HepG2 (cell line): ENCODE data around the gene ZNF22. TPM values are rescaled to one million over a fixed set of nuclear protein-coding genes. Genes with fewer than 3 reads are reported as not detected.
A peak's percentile ranks its signal among the peaks of the same experiment; 100 is the strongest.

Source experiments
- ATAC-seq: fragments of 200-7000 bp; cut with Tn5 transposase; 3 replicates; pipeline ENCODE4 v1.9.1; 2020; ENCODE audit warnings: mild to moderate bottlenecking, moderate library complexity
- BruUV-seq: library from RNA; stranded (reverse); fragments of 400-500 nt; replicated peaks from 2 replicates; lab custom pipeline; 2021; lab: Mats Ljungman, UMichigan
- CTCF ChIA-PET: fragments of 300-600 bp; formaldehyde crosslinking; extraction: SDS; loops from one replicate; lab custom pipeline; 2021; ENCODE audit warnings: low total read pairs, inconsistent platforms, low intra/inter-chr PET ratio; lab: Yijun Ruan, JAX
- POLR2A ChIA-PET: fragments of 350-600 bp; sonication (Branson Sonifier 250); formaldehyde crosslinking; loops from one replicate; lab custom pipeline; 2020; ENCODE audit warnings: antibody characterized with exemption, inconsistent platforms; lab: Yijun Ruan, JAX
- DNase-seq: peaks from one replicate; pipeline ENCODE4 v3.0.0-alpha.2; 2015; ENCODE audit warnings: low spot score
- FAIRE-seq: peaks from 3 replicates; lab custom pipeline; 2011; peaks lifted over from hg19 to GRCh38; lab: Jason Lieb, UNC
- H2AFZ ChIP-seq: one replicate; pipeline ENCODE4 v1.6.1; 2011; ENCODE audit warnings: low read length, inconsistent platforms
- H3K27ac ChIP-seq: fragments of 300-600 bp; 3 replicates; pipeline ENCODE4 v1.8.0; 2011; ENCODE audit warnings: mixed run types, mild to moderate bottlenecking, mixed read lengths, low read length, inconsistent platforms; ENCODE audit not compliant: insufficient read depth; ENCODE audit errors: extremely low read length
- H3K27me3 ChIP-seq, 2 experiments: fragments of 200-600 bp in 1 of 2; 2 replicates in 1 of 2; 3 replicates in 1 of 2; pipeline versions ENCODE4 v1.6.0 to v1.8.0; 2011; ENCODE audit warnings: low read length in 2 of 2, mild to moderate bottlenecking in 2 of 2, moderate library complexity in 2 of 2, inconsistent platforms in 1 of 2; ENCODE audit not compliant: insufficient read depth in 2 of 2, control insufficient read depth in 1 of 2
- H3K36me3 ChIP-seq, 2 experiments: fragments of 200-600 bp in 1 of 2; replicated peaks in 1 of 2; 2 replicates in 1 of 2; 3 replicates in 1 of 2; pipeline versions ENCODE4 v1.5.1 to v1.8.0; 2011; ENCODE audit warnings: low read length in 2 of 2, inconsistent platforms in 1 of 2; ENCODE audit not compliant: insufficient read depth in 2 of 2, control insufficient read depth in 1 of 2
- H3K4me1 ChIP-seq: 2 replicates; pipeline ENCODE4 v1.5.1; 2012; ENCODE audit warnings: low read length, inconsistent platforms; ENCODE audit not compliant: insufficient read depth
- H3K4me2 ChIP-seq: 2 replicates; pipeline ENCODE4 v1.6.0; 2011; ENCODE audit warnings: low read depth, low read length, inconsistent platforms
- H3K4me3 ChIP-seq, 3 experiments: fragments of 200-600 bp in 1 of 3; sonication (generic), shearing (Covaris generic) in 1 of 3; replicated peaks in 1 of 3; 2 replicates each; pipeline ENCODE4 v1.5.1; 2011 to 2016; ENCODE audit warnings: low read length in 3 of 3, inconsistent platforms in 2 of 3, low read depth in 2 of 3, mild to moderate bottlenecking in 2 of 3, control low read depth in 1 of 3, mixed read lengths in 1 of 3; ENCODE audit not compliant: insufficient read depth in 1 of 3
- H3K79me2 ChIP-seq: one replicate; pipeline ENCODE4 v1.6.1; 2011; ENCODE audit warnings: low read length, inconsistent platforms; ENCODE audit not compliant: insufficient read depth
- H3K9ac ChIP-seq: 2 replicates; pipeline ENCODE4 v1.6.0; 2011; ENCODE audit warnings: mild to moderate bottlenecking, low read depth, low read length, inconsistent platforms; ENCODE audit not compliant: insufficient read depth
- H3K9me3 ChIP-seq: 2 replicates; pipeline ENCODE4 v1.5.1; 2012; ENCODE audit warnings: mild to moderate bottlenecking, low read length
- H4K20me1 ChIP-seq: 2 replicates; pipeline ENCODE4 v1.6.0; 2011; ENCODE audit warnings: inconsistent platforms, mild to moderate bottlenecking, low read length, moderate library complexity; ENCODE audit not compliant: insufficient read depth
- GPN1 ChIP-seq: sonication (generic); formaldehyde crosslinking; IDR thresholded peaks from 2 replicates; pipeline ENCODE4 v1.5.1; 2020; ENCODE audit warnings: missing genetic modification reagents, borderline replicate concordance
- HDAC6 ChIP-seq: fragments of 200-600 bp; sonication (generic); IDR thresholded peaks from 2 replicates; pipeline ENCODE4 v1.7.0; 2017; ENCODE audit warnings: mild to moderate bottlenecking, antibody characterized with exemption, low read length, low read depth
- ISX ChIP-seq: sonication (generic); formaldehyde crosslinking; conservative IDR thresholded peaks from 2 replicates; pipeline ENCODE4 v1.5.0; 2020; ENCODE audit warnings: missing genetic modification reagents
- MAF1 ChIP-seq: sonication (generic); formaldehyde crosslinking; IDR thresholded peaks from 2 replicates; pipeline ENCODE4 v1.5.0; 2020; ENCODE audit warnings: missing genetic modification reagents, borderline replicate concordance
- PBX2 ChIP-seq: IDR thresholded peaks from 2 replicates; pipeline ENCODE4 v1.6.1; 2016; ENCODE audit warnings: control low read depth
- RFXAP ChIP-seq: sonication (generic); formaldehyde crosslinking; IDR thresholded peaks from 2 replicates; pipeline ENCODE4 v1.4.0; 2020; ENCODE audit warnings: missing genetic modification reagents, borderline replicate concordance
- SMYD3 ChIP-seq: sonication (generic); formaldehyde crosslinking; IDR thresholded peaks from 2 replicates; pipeline ENCODE4 v1.8.1; 2023; ENCODE audit warnings: mild to moderate bottlenecking, missing genetic modification reagents
- TARDBP ChIP-seq: sonication (generic); formaldehyde crosslinking; IDR thresholded peaks from 2 replicates; pipeline ENCODE4 v1.8.0; 2022; ENCODE audit warnings: mild to moderate bottlenecking, missing genetic modification reagents
- YEATS4 ChIP-seq: sonication (generic); formaldehyde crosslinking; IDR thresholded peaks from 2 replicates; pipeline ENCODE4 v1.4.0; 2020; ENCODE audit warnings: missing genetic modification reagents, borderline replicate concordance
- ZNF576 ChIP-seq: sonication (generic); formaldehyde crosslinking; IDR thresholded peaks from 2 replicates; pipeline ENCODE4 v1.4.0; 2020; ENCODE audit warnings: mild to moderate bottlenecking, missing genetic modification reagents
- ZNF605 ChIP-seq: sonication (generic); formaldehyde crosslinking; IDR thresholded peaks from 2 replicates; pipeline ENCODE4 v1.8.0; 2022; ENCODE audit warnings: mild to moderate bottlenecking, missing genetic modification reagents
- ZNF883 ChIP-seq: sonication (generic); formaldehyde crosslinking; IDR thresholded peaks from 2 replicates; pipeline ENCODE4 v1.5.1; 2020; ENCODE audit warnings: mild to moderate bottlenecking, missing genetic modification reagents; ENCODE audit errors: not compliant biosample characterization
- WGBS: methylation state at CpG from one replicate; pipeline ENCODE4 v1.1.6; 2017; ENCODE audit warnings: low lambda C conversion rate; 5-methylcytosine and 5-hydroxymethylcytosine counted together
- in situ Hi-C: cut with HindIII; loops from 2 replicates; pipeline ENCODE4 v1.10.0; 2017; ENCODE audit warnings: low pct_unique_long_range_greater_than_20kb; ENCODE audit not compliant: extremely low pct_ligation_motif_present
- intact Hi-C: fragments of 100-400 bp; cut with micrococcal nuclease; formaldehyde crosslinking; loops from one replicate; pipeline ENCODE4 v1.10.0; 2022; ENCODE audit not compliant: unreplicated experiment
- polyA plus RNA-seq, 8 experiments: library from polyadenylated mRNA; depleted of rRNA in 3 of 8; stranded (reverse) in 7 of 8; unstranded in 1 of 8; fragments of >200 nt; fragmentation: Illumina TruSeq in 4 of 8; extraction: Trizol in 4 of 8; gene quantifications; 2 replicates each; pipeline versions ENCODE4 v1.2.1 to v1.2.3, GENCODE V29; 2011 to 2016; ENCODE audit warnings: low read depth in 4 of 8, missing spikeins in 1 of 8, mixed read lengths in 1 of 8; ENCODE audit not compliant: insufficient read depth in 1 of 8
- total RNA-seq, 5 experiments: library from RNA; depleted of rRNA; stranded (reverse); fragments of >200 nt; fragmentation: Illumina TruSeq; extraction: Trizol; gene quantifications; 2 replicates each; pipeline ENCODE4 v1.2.3, GENCODE V29; 2016; ENCODE audit warnings: low read depth in 1 of 5
- TF ChIP-seq, protein P1 (sequence below): sonication (generic); formaldehyde crosslinking; IDR thresholded peaks from 2 replicates; pipeline ENCODE4 v1.4.0; 2020; ENCODE audit warnings: mild to moderate bottlenecking, missing genetic modification reagents, borderline replicate concordance
- TF ChIP-seq, protein P2 (sequence below): sonication (generic); IDR thresholded peaks from 2 replicates; pipeline ENCODE4 v1.6.1; 2016; ENCODE audit warnings: low read depth, borderline replicate concordance
- TF ChIP-seq, protein P3 (sequence below): sonication (generic); formaldehyde crosslinking; IDR thresholded peaks from 2 replicates; pipeline ENCODE4 v1.8.0; 2022; ENCODE audit warnings: missing genetic modification reagents, mild to moderate bottlenecking, borderline replicate concordance
- TF ChIP-seq, protein P4 (sequence below): sonication (generic); formaldehyde crosslinking; IDR thresholded peaks from 2 replicates; pipeline ENCODE4 v1.8.0; 2022; ENCODE audit warnings: missing genetic modification reagents, mild to moderate bottlenecking, inconsistent platforms, borderline replicate concordance

Gene ZNF22
- total and polyA plus RNA-seq, 2 of the 13 experiments (the other 11 are each of a cell fraction or from before 2014, with no cell fraction given) = 0.40 to 1.3 TPM

DNA sequence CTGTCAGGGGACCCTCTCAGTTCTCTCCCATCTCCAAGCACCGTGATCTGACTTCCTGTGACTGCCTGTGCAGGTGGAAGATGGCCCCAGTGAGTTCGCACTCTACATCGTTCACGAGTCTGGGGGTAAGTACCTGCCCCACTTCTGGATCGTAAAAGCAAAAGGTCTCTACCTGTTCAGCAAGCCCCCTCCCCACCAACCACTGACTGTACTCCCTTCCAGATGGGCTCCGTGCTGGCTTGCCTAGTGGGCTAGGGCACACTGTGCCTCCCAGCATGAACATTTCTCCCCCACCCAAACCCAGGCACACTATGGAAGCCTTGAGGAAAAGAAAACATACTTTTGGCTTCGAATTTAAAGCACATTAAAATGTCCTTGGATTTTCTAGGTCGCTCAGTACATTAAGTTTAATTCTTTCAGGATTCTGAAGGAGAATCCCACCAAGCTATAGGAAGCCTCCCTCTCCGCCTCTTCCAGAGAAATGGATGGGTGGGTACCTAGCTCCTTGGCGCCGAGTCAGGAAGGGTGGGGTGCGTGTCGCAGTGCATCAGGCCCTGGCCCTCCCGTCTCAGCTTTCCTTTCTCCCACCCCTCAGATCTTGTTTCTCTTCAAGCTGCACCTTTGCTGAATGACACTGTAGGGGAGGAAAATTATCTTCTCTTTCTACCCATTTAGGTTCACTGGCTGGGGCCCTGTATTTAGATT is 11.0 kb upstream of the ZNF22 start:
- H3K27ac ChIP-seq = peak overlapping the region; percentile 55
- H3K4me3 ChIP-seq = 0 out of 6 replicates have a peak overlapping the region, but pooled peaks of 1 of the 3 experiments have one; percentile 0
- peak overlapping the region; percentile 54 for H3K9ac ChIP-seq
- CTCF ChIA-PET = interaction anchor here (0.9 to 2.2 kb wide), 2 partner anchors 27 to 57 kb away, joined by 4 to 16 read pairs; no protein-coding TSS in a partner anchor
- intact Hi-C loops = loop anchor here (5.0 kb wide), 1 partner anchor 57 kb away; no protein-coding TSS in a partner anchor
- no peak for FAIRE-seq
- H3K27me3 ChIP-seq = no peaks in the 10 kb centered on the region
- ATAC-seq = no peak; the same call in 2 of the 3 replicates
- BruUV-seq = no TSS peak
- H3K79me2 ChIP-seq = no peaks in the 10 kb centered on the region
- no peak for DNase-seq
- H2AFZ ChIP-seq = no peak overlapping the region
- POLR2A ChIA-PET = interaction anchor here (0.7 to 12.0 kb wide), 9 partner anchors 8 to 79 kb away, joined by 3 to 863 read pairs (median 5); partner anchors contain the start of gene DEPP1
- H3K9me3 ChIP-seq = no peaks in the 10 kb centered on the region
- H3K4me1 ChIP-seq = peaks cover 75% of the 10 kb centered on the region
- H4K20me1 ChIP-seq = no peaks in the 10 kb centered on the region
- H3K4me2 ChIP-seq = peak overlapping the region; percentile 40
- peaks cover 17 to 48% of the 10 kb centered on the region in 2 experiments; a peak in 4 of 5 replicates for H3K36me3 ChIP-seq
- in situ Hi-C loops = no loop called here
- WGBS = 87% methylated on average over 14 of the region's 14 CpGs
- TF ChIP-seq TARDBP (CRISPR knock-in tag) (peak; percentile 12; the same call in 1 of the 2 replicates), HDAC6 (no peak), RFXAP (no peak), ZNF883 (peak; percentile 5), ZNF576 (CRISPR knock-in tag) (no peak), ISX (no peak), YEATS4 (CRISPR knock-in tag) (no peak), SMYD3 (CRISPR knock-in tag) (0 out of 2 replicates have a peak, but pooled peaks have one; percentile 37), MAF1 (no peak), ZNF605 (CRISPR knock-in tag) (no peak), PBX2 (CRISPR knock-in tag) (no peak), GPN1 (CRISPR knock-in tag) (no peak)
- TF ChIP-seq, protein P1, sequence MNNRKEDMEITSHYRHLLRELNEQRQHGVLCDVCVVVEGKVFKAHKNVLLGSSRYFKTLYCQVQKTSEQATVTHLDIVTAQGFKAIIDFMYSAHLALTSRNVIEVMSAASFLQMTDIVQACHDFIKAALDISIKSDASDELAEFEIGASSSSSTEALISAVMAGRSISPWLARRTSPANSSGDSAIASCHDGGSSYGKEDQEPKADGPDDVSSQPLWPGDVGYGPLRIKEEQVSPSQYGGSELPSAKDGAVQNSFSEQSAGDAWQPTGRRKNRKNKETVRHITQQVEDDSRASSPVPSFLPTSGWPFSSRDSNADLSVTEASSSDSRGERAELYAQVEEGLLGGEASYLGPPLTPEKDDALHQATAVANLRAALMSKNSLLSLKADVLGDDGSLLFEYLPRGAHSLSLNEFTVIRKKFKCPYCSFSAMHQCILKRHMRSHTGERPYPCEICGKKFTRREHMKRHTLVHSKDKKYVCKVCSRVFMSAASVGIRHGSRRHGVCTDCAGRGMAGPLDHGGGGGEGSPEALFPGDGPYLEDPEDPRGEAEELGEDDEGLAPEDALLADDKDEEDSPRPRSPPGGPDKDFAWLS (CRISPR knock-in tag) = no peak
- TF ChIP-seq, protein P2, sequence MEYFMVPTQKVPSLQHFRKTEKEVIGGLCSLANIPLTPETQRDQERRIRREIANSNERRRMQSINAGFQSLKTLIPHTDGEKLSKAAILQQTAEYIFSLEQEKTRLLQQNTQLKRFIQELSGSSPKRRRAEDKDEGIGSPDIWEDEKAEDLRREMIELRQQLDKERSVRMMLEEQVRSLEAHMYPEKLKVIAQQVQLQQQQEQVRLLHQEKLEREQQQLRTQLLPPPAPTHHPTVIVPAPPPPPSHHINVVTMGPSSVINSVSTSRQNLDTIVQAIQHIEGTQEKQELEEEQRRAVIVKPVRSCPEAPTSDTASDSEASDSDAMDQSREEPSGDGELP = no peak
- TF ChIP-seq, protein P3, sequence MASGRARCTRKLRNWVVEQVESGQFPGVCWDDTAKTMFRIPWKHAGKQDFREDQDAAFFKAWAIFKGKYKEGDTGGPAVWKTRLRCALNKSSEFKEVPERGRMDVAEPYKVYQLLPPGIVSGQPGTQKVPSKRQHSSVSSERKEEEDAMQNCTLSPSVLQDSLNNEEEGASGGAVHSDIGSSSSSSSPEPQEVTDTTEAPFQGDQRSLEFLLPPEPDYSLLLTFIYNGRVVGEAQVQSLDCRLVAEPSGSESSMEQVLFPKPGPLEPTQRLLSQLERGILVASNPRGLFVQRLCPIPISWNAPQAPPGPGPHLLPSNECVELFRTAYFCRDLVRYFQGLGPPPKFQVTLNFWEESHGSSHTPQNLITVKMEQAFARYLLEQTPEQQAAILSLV = no peak
- TF ChIP-seq, protein P4, sequence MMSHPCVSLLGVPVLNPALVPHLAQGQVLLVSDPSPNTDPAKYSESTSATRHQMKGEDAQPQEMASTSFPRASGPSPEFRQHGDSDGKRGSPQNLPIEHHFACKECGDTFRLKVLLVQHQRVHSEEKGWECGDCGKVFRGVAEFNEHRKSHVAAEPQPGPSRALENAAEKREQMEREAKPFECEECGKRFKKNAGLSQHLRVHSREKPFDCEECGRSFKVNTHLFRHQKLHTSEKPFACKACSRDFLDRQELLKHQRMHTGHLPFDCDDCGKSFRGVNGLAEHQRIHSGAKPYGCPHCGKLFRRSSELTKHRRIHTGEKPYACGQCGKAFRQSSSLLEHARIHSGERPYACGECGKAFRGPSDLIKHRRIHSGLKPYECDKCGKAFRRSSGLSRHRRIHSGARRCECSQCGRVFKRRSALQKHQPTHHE = no peak
